Endothelial cell of umbilical vein (primary cell): ENCODE results near the gene ZMPSTE24. TPM values are rescaled to one million over a fixed set of nuclear protein-coding genes. Genes with fewer than 3 reads are reported as not detected.

Experiments used
- BruUV-seq: library from RNA; stranded (reverse); fragments of 400-500 nt; replicated peaks from 2 replicates; lab custom pipeline; 2021; lab: Mats Ljungman, UMichigan
- CTCF ChIA-PET: fragments of 300-600, 350-600 bp; sonication (Branson Sonifier 250); formaldehyde crosslinking; loops from one replicate; lab custom pipeline; 2021; ENCODE audit warnings: antibody characterized with exemption, inconsistent platforms; lab: Charles Lee
- POLR2A ChIA-PET: fragments of 300-600, 350-600 bp; sonication (Branson Sonifier 250); formaldehyde crosslinking; loops from one replicate; lab custom pipeline; 2021; ENCODE audit warnings: antibody characterized with exemption, inconsistent platforms; lab: Charles Lee
- DNase-seq: peaks from one replicate; pipeline ENCODE4 v3.0.0-alpha.2; 2011; ENCODE audit warnings: low read depth, low spot score
- FAIRE-seq: peaks from 2 replicates; lab custom pipeline; 2011; peaks lifted over from hg19 to GRCh38; lab: Jason Lieb, UNC
- H2AFZ ChIP-seq: 2 replicates; pipeline ENCODE4 v1.6.0; 2012; ENCODE audit warnings: low read depth, low read length, control low read depth, inconsistent platforms
- H3K27ac ChIP-seq: 2 replicates; pipeline ENCODE4 v1.5.1; 2011; ENCODE audit warnings: low read depth, mild to moderate bottlenecking, control low read depth, low read length, moderate library complexity; ENCODE audit not compliant: insufficient read depth
- H3K27me3 ChIP-seq, 2 experiments: 2 replicates each; pipeline versions ENCODE4 v1.6.0 to v1.6.1; 2011; ENCODE audit warnings: low read length in 2 of 2, mixed read lengths in 1 of 2; ENCODE audit not compliant: control insufficient read depth in 2 of 2, insufficient read depth in 2 of 2
- H3K36me3 ChIP-seq, 2 experiments: 2 replicates in 1 of 2; 3 replicates in 1 of 2; pipeline ENCODE4 v1.5.1; 2011; ENCODE audit warnings: low read length in 2 of 2, mild to moderate bottlenecking in 1 of 2, moderate library complexity in 1 of 2; ENCODE audit not compliant: control insufficient read depth in 2 of 2, insufficient read depth in 2 of 2; ENCODE audit errors: extremely low read depth in 1 of 2
- H3K4me1 ChIP-seq: 3 replicates; pipeline ENCODE4 v1.5.1; 2011; ENCODE audit warnings: mild to moderate bottlenecking, low read length; ENCODE audit not compliant: control insufficient read depth, insufficient read depth; ENCODE audit errors: extremely low read depth
- H3K4me2 ChIP-seq: 2 replicates; pipeline ENCODE4 v1.6.1; 2011; ENCODE audit warnings: low read length, control low read depth, mixed read lengths; ENCODE audit not compliant: insufficient read depth
- H3K4me3 ChIP-seq, 3 experiments: fragments of 200-600 bp in 1 of 3; sonication (generic), shearing (Covaris generic) in 1 of 3; replicated peaks in 1 of 3; 2 replicates each; pipeline ENCODE4 v1.5.1; 2011 to 2016; ENCODE audit warnings: control low read depth in 3 of 3, low read length in 3 of 3, mild to moderate bottlenecking in 2 of 3, inconsistent platforms in 1 of 3, low read depth in 1 of 3, moderate library complexity in 1 of 3; ENCODE audit not compliant: insufficient read depth in 1 of 3
- H3K79me2 ChIP-seq: 2 replicates; pipeline ENCODE4 v1.6.0; 2012; ENCODE audit warnings: low read length, inconsistent platforms; ENCODE audit not compliant: control insufficient read depth, insufficient read depth
- H3K9ac ChIP-seq: replicated peaks from 2 replicates; pipeline ENCODE3; 2011; ENCODE audit warnings: low read length, control low read depth; ENCODE audit not compliant: insufficient read depth; ENCODE audit errors: extremely low read depth
- H3K9me1 ChIP-seq: replicated peaks from 3 replicates; pipeline ENCODE4 v1.6.0; 2011; ENCODE audit warnings: mild to moderate bottlenecking, low read length; ENCODE audit not compliant: control insufficient read depth, insufficient read depth; ENCODE audit errors: extremely low read depth
- H3K9me3 ChIP-seq: replicated peaks from 2 replicates; pipeline ENCODE4 v1.5.1; 2012; ENCODE audit warnings: low read length, inconsistent platforms; ENCODE audit not compliant: control insufficient read depth, insufficient read depth
- H4K20me1 ChIP-seq: replicated peaks from 2 replicates; pipeline ENCODE3; 2011; ENCODE audit warnings: mild to moderate bottlenecking, low read length; ENCODE audit not compliant: control insufficient read depth, insufficient read depth; ENCODE audit errors: extremely low read depth
- EZH2 ChIP-seq: IDR thresholded peaks from 2 replicates; pipeline ENCODE4 v1.6.1; 2012; ENCODE audit warnings: borderline replicate concordance, low read depth, mild to moderate bottlenecking, moderate library complexity, low read length, inconsistent platforms; ENCODE audit not compliant: severe bottlenecking
- GATA2 ChIP-seq: IDR thresholded peaks from 2 replicates; pipeline ENCODE4 v1.7.0; 2011; ENCODE audit warnings: low read depth, mild to moderate bottlenecking, moderate library complexity, mixed read lengths, low read length; ENCODE audit not compliant: insufficient read length, insufficient read depth
- POLR2AphosphoS5 ChIP-seq: IDR thresholded peaks from 2 replicates; pipeline ENCODE4 v1.6.1; 2012; ENCODE audit warnings: low read depth, mild to moderate bottlenecking, control low read depth, low read length, moderate library complexity; ENCODE audit not compliant: insufficient read depth
- dilution Hi-C: fragments of 300-500 bp; cut with MboI; formaldehyde crosslinking; loops from one replicate; pipeline ENCODE4 v1.15.0; 2019; ENCODE audit warnings: low sequenced_read_pairs; ENCODE audit not compliant: extremely low pct_ligation_motif_present
- intact Hi-C: fragments of 100-400 bp; cut with micrococcal nuclease; formaldehyde crosslinking; loops from one replicate; pipeline ENCODE4 v1.10.0; 2022
- polyA plus RNA-seq, 4 experiments: library from polyadenylated mRNA; depleted of rRNA in 3 of 4; stranded (reverse) in 3 of 4; unstranded in 1 of 4; fragments of >200 nt; gene quantifications; 2 replicates each; pipeline versions ENCODE4 v1.2.1 to v1.2.3, GENCODE V29; 2011 to 2012; ENCODE audit warnings: missing spikeins in 1 of 4
- total RNA-seq: library from RNA; stranded (reverse); gene quantifications from 2 replicates; pipeline ENCODE4 v1.2.3, GENCODE V29; 2021
- TF ChIP-seq, protein P1 (sequence below), 2 donors: IDR thresholded peaks; 1 replicate in 1 of 2; 2 replicates in 1 of 2; pipeline ENCODE4 v1.5.1; 2011; ENCODE audit warnings: low read length in 2 of 2, mild to moderate bottlenecking in 2 of 2, moderate library complexity in 2 of 2, control low read depth in 1 of 2, inconsistent platforms in 1 of 2, low read depth in 1 of 2; ENCODE audit not compliant: insufficient read depth in 1 of 2; ENCODE audit errors: extremely low read depth in 1 of 2

ZMPSTE24 gene
- total and polyA plus RNA-seq, 2 donors (not counting 3 experiments of a cell fraction or from before 2014, with no cell fraction given), result 16.9 to 44.7 TPM

DNA sequence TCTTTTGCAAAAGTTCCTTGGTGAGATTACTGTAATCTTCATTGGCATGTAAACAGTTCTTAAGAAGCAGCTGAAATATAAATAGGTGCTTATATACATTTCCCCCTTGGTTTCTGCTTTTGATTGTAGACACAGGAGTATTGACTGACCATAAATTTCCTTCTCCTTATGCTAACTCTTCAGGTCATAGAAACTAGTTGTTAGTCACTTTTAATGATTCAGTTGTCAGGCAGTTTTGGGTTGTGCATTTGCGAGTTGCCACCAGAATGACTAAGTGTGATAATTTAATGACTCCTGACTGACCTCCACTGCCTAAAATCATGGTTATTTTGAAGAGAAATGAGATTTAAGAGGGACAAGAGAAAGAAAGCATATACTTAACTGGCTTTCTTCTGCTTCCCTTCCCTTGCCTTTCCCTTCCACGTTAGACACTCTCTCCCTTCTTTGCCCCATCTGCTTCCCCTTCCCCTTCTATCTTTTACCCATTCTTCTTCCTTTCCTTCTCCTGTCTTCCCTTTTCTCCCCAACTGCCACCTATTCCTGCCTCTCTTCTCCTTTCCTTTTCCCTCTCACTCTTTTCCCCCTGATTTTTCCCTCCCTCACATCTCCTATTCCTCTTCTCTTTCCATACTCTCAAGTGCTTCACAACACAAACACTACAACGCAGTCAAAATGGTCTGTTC is 12.3 kb downstream of the ZMPSTE24 start:
- H3K79me2 ChIP-seq, result peaks cover 7% of the 10 kb centered on the region
- no peak overlapping the region for H2AFZ ChIP-seq
- H3K9ac ChIP-seq, result no peak overlapping the region
- POLR2A ChIA-PET, result no interaction called here
- H3K4me2 ChIP-seq, result no peak overlapping the region
- intact Hi-C loops, result no loop called here
- H3K4me3 ChIP-seq, result no peak overlapping the region
- H3K27ac ChIP-seq, result no peak overlapping the region
- no peaks in the 10 kb centered on the region for H3K27me3 ChIP-seq
- H3K36me3 ChIP-seq, result peaks cover 17 to 22% of the 10 kb centered on the region in 2 experiments
- DNase-seq, result no peak
- H3K9me3 ChIP-seq, result no peaks in the 10 kb centered on the region
- TF ChIP-seq POLR2AphosphoS5, result no peak
- no peak for TF ChIP-seq GATA2
- TF ChIP-seq, protein P1, sequence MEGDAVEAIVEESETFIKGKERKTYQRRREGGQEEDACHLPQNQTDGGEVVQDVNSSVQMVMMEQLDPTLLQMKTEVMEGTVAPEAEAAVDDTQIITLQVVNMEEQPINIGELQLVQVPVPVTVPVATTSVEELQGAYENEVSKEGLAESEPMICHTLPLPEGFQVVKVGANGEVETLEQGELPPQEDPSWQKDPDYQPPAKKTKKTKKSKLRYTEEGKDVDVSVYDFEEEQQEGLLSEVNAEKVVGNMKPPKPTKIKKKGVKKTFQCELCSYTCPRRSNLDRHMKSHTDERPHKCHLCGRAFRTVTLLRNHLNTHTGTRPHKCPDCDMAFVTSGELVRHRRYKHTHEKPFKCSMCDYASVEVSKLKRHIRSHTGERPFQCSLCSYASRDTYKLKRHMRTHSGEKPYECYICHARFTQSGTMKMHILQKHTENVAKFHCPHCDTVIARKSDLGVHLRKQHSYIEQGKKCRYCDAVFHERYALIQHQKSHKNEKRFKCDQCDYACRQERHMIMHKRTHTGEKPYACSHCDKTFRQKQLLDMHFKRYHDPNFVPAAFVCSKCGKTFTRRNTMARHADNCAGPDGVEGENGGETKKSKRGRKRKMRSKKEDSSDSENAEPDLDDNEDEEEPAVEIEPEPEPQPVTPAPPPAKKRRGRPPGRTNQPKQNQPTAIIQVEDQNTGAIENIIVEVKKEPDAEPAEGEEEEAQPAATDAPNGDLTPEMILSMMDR (IDR thresholded peaks at IDR 0.05; ENCODE audit: extremely low read depth in 1 of 2, insufficient read depth in 1 of 2, low read depth in 1 of 2, low read length in 2 of 2), result no peak
- TF ChIP-seq EZH2, result no peak
- dilution Hi-C loops, result no loop called here
- no peaks in the 10 kb centered on the region for H4K20me1 ChIP-seq
- CTCF ChIA-PET, result no interaction called here
- BruUV-seq, result no TSS peak
- FAIRE-seq, result no peak
- H3K4me1 ChIP-seq, result no peaks in the 10 kb centered on the region
- H3K9me1 ChIP-seq, result no peaks in the 10 kb centered on the region
